Measurements from ENCODE around the gene CFAP61. TPM values are rescaled to one million over a fixed set of nuclear protein-coding genes. Genes with fewer than 3 reads are reported as not detected.

The CFAP61 gene
- total RNA-seq, 1 donor from 2014 or later, result 8.6 TPM

- Histone ChIP-seq H3K4me1 (no peaks in the 10 kb centered on the region), H3K27ac (no peak overlapping the region), H3K4me3 (no peak overlapping the region), H3K36me3 (no peaks in the 10 kb centered on the region), H3K9me3 (no peaks in the 10 kb centered on the region), H3K27me3 (ENCODE audit: low read depth) (no peaks in the 10 kb centered on the region)
- ATAC-seq (peak; percentile 35 to 66), DNase-seq (no peak)
- intact Hi-C loops (cut with DNase I), result no loop called here
- TF ChIP-seq CTCF (IDR thresholded peaks at IDR 0.05), result no peak
Observed at GRCh38 chr20:20303742-20304141, 251.4 kb downstream of the CFAP61 start.

- TF ChIP-seq CTCF (IDR thresholded peaks at IDR 0.05), result no peak
- DNase-seq (no peak), ATAC-seq (no peak)
- Histone ChIP-seq H3K27me3 (ENCODE audit: low read depth) (no peaks in the 10 kb centered on the region), H3K9me3 (no peaks in the 10 kb centered on the region), H3K27ac (no peak overlapping the region), H3K4me3 (no peak overlapping the region), H3K4me1 (no peaks in the 10 kb centered on the region), H3K36me3 (no peaks in the 10 kb centered on the region)
- intact Hi-C loops (cut with DNase I), result no loop called here
Observed at GRCh38 chr20:20304942-20305341, 252.6 kb downstream of the CFAP61 start.

GRCh38 chr20:20312562-20312961 lies 260.2 kb downstream of the CFAP61 start:
- Histone ChIP-seq H3K27ac (no peak overlapping the region), H3K36me3 (no peaks in the 10 kb centered on the region), H3K9me3 (no peaks in the 10 kb centered on the region), H3K4me1 (peaks cover 6% of the 10 kb centered on the region), H3K27me3 (ENCODE audit: low read depth) (peaks cover 3% of the 10 kb centered on the region), H3K4me3 (no peak overlapping the region)
- TF ChIP-seq CTCF (IDR thresholded peaks at IDR 0.05), result no peak
- DNase-seq, result no peak
- no peak for ATAC-seq
- intact Hi-C loops (cut with DNase I), result no loop called here

- H3K4me1 ChIP-seq, result peaks cover 6% of the 10 kb centered on the region
- intact Hi-C loops (cut with DNase I), result no loop called here
- peaks cover 6% of the 10 kb centered on the region for H3K9me3 ChIP-seq
- DNase-seq (no peak), ATAC-seq (peak in 1 of 2 donors; percentile 46)
- no peak for TF ChIP-seq CTCF (IDR thresholded peaks at IDR 0.05)
- H3K27ac ChIP-seq, result peak overlapping the region; percentile 11
- no peak overlapping the region for H3K4me3 ChIP-seq
- H3K36me3 ChIP-seq, result no peaks in the 10 kb centered on the region
- no peaks in the 10 kb centered on the region for H3K27me3 ChIP-seq (ENCODE audit: low read depth)
Observed at GRCh38 chr20:20317195-20317594, 264.9 kb downstream of the CFAP61 start.

GRCh38 chr20:20317621-20318364 lies 265.5 kb downstream of the CFAP61 start:
- H3K4me3 ChIP-seq, result no peak overlapping the region
- H3K36me3 ChIP-seq, result no peaks in the 10 kb centered on the region
- DNase-seq (no peak), ATAC-seq (no peak)
- H3K27me3 ChIP-seq (ENCODE audit: low read depth), result no peaks in the 10 kb centered on the region
- H3K27ac ChIP-seq, result peak overlapping the region; percentile 11
- peaks cover 6% of the 10 kb centered on the region for H3K4me1 ChIP-seq
- TF ChIP-seq CTCF (IDR thresholded peaks at IDR 0.05), result no peak
- intact Hi-C loops (cut with DNase I), result no loop called here
- peaks cover 6% of the 10 kb centered on the region for H3K9me3 ChIP-seq

Measured in lower lobe of right lung (tissue), 2 donors.